Stimulated activated CD4-positive, alpha-beta T cell treated with anti-CD3 and anti-CD28 coated beads, Interleukin-4, amount 100 ng/mL, for 4 hours (primary cell): ENCODE measurements around the gene CLCN5.

Source experiments
- DNase-seq, 2 experiments: peaks; one replicate each; pipeline ENCODE4 v3.0.0-alpha.2; 2020

CLCN5 gene

GRCh38 chrX:49934148-49934547 lies 11.8 kb downstream of the CLCN5 start:
- no peak for DNase-seq

DNA sequence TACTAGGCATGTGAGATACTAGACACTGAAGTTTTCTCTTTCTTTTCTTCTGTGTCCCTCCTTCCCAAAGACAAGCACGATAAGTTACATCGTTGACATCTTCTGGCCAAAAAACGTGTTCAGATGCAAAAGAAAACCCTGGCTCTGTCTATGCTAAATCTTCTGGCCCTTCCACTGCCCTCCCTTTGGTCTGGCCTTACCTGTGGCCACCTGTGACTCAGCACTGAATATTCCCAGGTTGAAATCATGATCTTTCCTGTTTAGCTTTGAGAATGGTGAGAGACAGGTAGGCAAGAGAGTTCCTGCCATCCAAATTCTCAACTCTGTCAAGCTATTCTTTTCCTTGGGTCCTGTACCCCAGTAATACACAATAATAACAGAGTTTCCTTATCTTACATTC lies 12.3 kb downstream of the CLCN5 start:
- no peak for DNase-seq

DNA sequence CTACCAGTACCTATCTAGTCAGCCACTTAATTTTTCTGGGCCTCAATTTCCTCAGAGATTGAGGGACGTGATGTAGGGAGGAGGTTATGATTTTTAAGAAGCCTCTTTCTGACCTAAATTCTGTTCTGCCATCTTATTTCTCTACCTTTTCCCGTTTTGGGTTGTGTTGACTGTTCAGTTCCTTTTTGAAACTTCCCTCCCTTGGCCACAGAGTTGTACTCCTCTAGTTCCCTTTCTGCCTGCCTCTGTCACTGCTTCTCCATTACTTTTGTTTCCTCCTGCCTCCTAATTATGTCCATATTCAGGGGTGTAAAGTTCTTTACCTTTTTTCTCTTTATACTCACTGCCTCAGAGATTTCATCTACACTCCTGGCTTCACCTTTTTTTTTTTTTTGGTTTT lies 25.4 kb downstream of the CLCN5 start:
- no peak for DNase-seq

- DNase-seq, result no peak
Observed at GRCh38 chrX:49949961-49950360, 27.6 kb downstream of the CLCN5 start.

- no peak for DNase-seq
Observed at GRCh38 chrX:49951524-49952193, 29.3 kb downstream of the CLCN5 start.

- DNase-seq, result no peak
Observed at GRCh38 chrX:49956313-49956712, 33.9 kb downstream of the CLCN5 start.

GRCh38 chrX:49958727-49959485 lies 36.5 kb downstream of the CLCN5 start:
- no peak for DNase-seq

DNA sequence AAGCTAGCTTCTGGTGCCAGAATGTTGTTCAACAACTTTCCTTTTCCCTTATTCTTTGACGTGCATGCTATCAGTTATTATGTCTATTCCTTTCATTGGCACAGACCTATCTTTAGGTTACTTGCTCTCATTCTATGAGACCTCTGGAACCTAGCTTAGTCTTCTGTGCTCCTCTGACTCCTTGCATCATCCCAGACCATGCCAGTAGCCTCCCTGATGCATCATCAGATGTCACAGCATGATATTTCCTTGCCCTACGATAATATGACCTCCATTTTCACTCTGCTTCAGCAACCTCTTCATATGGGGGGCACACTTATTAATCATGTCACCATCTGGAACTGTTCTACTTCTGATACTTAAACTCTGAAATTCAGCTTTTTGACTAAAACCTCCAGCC lies 37.2 kb downstream of the CLCN5 start:
- no peak for DNase-seq

DNA sequence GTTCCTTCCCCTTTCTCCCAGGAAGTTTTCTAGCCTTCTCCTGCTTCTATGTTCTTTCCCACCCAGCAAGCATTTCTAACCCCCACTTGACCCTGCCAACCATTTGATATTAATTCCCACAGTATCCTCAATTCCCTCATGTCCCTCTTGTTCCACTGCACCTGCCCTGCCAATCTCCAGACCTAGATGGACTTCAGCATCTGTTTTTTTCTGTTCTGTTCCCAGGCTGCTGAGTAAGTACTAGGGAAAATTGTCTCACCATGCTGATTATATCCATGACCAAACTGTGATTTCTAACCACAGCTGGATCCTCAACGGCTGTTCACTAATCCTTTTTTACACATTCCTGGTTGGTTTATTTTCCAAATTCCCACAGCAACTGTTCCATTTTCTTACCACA lies 37.7 kb downstream of the CLCN5 start:
- DNase-seq, result no peak

DNA sequence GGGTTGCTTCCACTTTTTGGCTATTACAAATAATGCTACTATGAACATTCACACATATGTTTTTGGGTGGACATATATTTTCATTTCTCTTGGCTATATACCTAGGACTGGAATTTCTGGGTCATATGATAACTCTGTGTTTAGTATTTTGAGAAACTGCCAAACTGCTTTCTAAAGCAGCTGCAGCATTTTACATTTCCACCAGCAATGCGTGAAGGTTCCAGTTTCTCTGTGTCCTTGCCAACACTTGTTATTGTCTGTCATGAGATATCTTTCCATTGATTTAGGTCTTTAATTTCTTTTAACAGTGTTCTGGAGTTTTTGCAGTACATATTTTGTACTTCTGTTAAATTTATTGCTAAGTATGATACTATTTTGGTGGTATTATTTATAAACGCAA lies 48.3 kb downstream of the CLCN5 start:
- DNase-seq, result no peak

- no peak for DNase-seq
Observed at GRCh38 chrX:49972328-49972860, 50.0 kb downstream of the CLCN5 start.

GRCh38 chrX:49976682-49977197 lies 54.3 kb downstream of the CLCN5 start:
- no peak for DNase-seq

GRCh38 chrX:49977319-49978090 lies 55.1 kb downstream of the CLCN5 start:
- no peak for DNase-seq

DNA sequence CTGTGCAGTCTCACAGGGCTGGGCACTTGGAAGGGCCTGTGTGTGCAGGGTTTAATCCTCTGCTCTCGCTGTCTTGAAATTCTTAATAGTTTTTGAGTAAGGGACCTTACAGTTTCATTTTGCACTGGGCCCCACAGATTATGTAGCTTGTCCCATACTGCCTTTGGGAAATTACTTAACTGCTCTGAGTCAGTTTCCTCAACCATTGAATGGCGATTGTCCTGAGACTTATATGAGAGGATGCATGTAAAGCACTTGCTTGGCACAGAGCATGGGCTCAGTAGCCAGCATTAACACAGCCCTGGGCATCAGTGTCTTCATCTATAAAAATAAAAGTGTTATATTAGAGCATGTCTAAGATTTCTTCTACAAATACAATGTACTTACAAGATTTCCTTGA lies 55.8 kb downstream of the CLCN5 start:
- no peak for DNase-seq

DNA sequence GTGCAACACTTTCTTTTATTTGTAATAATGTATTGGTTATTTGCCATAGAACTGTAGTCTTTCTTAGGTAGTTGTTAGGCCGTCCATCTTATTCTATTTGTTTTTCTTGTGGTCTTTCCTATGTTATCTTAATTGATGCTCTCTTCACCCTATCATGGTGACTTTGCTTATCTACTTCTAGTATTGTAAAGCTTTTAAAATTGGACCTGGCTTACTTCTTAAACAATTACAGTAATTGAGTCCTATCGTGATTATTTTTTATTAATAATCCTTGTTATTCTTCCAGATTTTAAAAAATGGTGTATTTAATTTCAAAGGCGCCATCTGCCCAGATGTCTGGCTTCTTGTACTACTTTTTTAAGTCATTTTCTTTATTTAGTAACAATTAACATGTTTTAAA lies 63.7 kb downstream of the CLCN5 start:
- no peak for DNase-seq

DNA sequence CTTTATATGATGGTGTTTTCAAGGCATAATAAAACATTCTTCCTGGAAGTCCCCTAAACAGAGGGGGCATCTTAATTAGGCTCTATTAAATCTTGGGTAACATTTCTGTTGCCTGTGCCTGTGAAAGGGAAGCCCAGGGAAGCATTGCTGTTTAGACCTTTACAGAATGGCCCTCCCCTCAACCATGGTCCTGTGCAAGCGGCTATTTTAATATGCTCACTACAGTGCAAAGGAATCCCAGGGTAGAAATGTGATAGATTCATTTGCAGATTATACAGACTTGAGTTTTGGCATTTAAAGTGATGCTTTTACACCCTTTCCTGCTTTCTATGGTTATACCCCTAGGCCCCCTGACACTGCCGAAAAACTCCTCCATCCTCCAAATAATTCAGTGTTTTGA lies 65.3 kb downstream of the CLCN5 start:
- no peak for DNase-seq

GRCh38 chrX:49988143-49988542 lies 65.7 kb downstream of the CLCN5 start:
- no peak for DNase-seq

DNA sequence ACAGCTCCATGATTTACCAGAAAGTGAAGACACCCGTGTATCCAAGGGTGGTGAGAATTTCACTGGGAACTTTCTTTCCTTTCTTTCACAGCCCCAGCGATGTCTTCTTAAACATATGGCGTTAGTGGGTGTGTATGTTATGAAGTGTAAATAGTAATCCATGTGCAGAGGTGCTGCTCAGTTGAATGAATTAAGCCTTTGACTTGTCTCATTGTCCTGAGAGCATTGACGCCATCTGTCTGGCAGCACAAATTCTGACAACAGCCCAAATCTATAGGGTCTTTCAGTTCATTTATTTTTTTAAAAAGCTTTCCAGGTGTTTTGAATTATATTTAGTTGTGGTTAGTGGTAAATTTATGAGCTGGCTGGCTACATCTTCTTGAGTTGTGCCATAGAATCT lies 69.4 kb downstream of the CLCN5 start:
- DNase-seq, result no peak

DNA sequence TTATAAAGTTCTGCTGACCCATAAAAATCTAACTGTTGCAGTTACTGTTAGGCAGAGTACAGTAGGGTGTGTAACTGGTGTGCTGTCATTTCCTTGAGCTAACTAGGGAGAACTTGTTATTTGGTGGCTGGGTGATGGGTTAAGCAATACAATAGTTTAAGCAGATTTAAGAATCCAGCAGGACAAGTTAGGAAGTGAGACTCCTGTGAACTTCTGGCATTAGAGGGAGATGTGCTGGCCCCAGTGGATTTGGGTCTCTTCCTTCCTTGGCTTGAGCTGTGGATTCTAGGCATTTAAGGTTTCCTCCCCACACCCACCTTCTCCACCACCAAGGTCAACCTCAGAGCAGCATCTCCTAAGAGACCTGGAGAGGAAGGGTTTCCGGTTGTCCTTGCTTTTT lies 70.5 kb downstream of the CLCN5 start:
- DNase-seq, result no peak

GRCh38 chrX:49993661-49994060 lies 71.3 kb downstream of the CLCN5 start:
- no peak for DNase-seq

DNA sequence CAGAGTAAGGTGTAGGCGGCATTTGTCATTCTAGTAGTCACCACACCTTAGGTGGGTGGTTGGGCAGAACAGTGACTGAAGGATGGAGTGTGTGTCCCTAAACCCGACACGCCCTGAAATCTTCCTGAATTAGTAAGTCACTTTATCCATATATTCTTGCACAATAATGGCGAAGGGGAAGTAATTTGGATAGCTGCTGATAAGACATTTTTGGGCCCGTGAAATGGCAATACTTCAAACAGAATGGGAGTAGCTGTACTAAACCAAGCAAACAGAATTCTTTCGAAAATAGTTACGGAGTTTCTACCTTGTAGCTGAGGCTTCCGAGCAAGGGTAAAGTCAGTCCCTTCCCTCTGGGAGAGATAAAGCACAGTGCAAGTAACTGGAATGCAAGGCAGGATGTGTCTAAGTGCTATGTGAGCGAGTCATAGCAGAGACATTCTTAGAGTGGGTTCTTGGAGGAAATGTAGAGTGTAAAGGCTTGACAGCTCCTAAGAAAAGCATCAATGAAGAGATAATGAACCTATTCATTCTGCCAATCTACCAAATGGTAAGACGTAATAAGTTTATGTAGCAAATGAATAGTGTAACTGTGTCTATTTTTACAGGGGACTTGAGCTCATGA lies 72.8 kb downstream of the CLCN5 start:
- DNase-seq, result no peak

DNA sequence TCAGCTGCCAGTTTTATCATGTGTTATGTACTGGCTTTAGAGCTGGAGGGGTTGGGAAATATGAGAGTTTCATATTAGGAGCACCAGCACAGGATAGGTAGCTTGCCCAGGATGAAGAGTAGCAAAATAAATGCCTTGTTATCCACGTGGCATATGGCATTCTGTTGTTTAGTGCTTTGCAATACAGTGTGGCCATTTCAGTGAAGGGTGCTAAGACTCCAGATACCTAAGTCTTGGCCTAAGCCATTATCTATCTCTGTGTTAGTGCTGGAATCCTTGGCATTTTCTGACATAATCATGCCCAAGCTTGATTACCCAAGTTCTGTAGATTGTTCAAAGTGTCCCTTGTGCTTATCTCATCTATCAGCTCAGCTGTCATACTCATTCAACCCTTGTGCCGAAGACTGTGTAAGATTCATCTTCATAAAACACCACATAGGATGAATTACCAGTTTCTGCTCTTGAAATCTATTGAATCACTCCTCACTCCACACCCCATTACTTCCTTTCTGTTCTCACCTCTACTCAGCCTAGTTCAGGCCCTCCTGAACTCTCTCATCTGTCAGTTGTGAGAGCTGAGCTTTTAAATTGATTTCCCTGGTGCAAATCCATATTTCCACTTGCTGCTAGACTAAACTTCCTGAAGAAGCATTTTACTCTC lies 73.5 kb downstream of the CLCN5 start:
- DNase-seq, result no peak
